OCI-LY1 (cell line): ENCODE results near the gene NHERF2.

Experiments used
- EZH2 ChIP-seq: fragments of 200-600 bp; sonication (generic), shearing (Covaris generic); IDR thresholded peaks from 2 replicates; pipeline ENCODE4 v1.8.0; 2017; ENCODE audit warnings: borderline replicate concordance, mixed run types, mild to moderate bottlenecking, antibody characterized with exemption, low read length, moderate library complexity, mixed read lengths
- TF ChIP-seq, protein P1 (sequence below): fragments of 200-600 bp; sonication (generic), shearing (Covaris generic); IDR thresholded peaks from 2 replicates; pipeline ENCODE4 v1.5.1; 2017; ENCODE audit warnings: mild to moderate bottlenecking, antibody characterized with exemption, low read length, moderate library complexity, mixed read lengths

DNA sequence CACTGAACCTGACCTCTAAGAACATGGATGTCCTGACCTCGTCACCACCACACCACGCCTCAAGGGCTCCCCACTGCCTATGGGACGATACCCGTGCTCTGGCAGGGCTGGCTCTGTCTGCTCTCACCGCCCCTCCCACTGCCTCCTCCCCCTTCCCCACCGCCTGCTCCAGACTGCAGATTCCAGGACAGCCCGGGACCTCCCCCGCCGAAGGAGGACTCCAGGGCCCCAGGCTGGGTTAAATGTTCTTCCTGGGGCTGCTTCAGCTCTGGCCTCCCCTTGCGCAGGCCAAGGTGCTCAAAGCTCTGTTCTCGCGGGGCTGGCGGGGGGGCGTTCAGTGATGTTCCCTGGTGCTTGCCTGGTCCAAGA is 4.0 kb upstream of the NHERF2 start:
- no peak for TF ChIP-seq EZH2
- TF ChIP-seq, protein P1, sequence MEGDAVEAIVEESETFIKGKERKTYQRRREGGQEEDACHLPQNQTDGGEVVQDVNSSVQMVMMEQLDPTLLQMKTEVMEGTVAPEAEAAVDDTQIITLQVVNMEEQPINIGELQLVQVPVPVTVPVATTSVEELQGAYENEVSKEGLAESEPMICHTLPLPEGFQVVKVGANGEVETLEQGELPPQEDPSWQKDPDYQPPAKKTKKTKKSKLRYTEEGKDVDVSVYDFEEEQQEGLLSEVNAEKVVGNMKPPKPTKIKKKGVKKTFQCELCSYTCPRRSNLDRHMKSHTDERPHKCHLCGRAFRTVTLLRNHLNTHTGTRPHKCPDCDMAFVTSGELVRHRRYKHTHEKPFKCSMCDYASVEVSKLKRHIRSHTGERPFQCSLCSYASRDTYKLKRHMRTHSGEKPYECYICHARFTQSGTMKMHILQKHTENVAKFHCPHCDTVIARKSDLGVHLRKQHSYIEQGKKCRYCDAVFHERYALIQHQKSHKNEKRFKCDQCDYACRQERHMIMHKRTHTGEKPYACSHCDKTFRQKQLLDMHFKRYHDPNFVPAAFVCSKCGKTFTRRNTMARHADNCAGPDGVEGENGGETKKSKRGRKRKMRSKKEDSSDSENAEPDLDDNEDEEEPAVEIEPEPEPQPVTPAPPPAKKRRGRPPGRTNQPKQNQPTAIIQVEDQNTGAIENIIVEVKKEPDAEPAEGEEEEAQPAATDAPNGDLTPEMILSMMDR, result no peak
